SU-DHL-6 (cell line): ENCODE measurements around the gene GPR26.

ENCODE experiments used
- EZH2phosphoT487 ChIP-seq: fragments of 200-600 bp; sonication (generic), shearing (Covaris generic); conservative IDR thresholded peaks from 2 replicates; pipeline ENCODE4 v1.6.1; 2018; ENCODE audit warnings: mild to moderate bottlenecking, antibody characterized with exemption, low read length, moderate library complexity, mixed read lengths
- TF ChIP-seq, protein P1 (sequence below): fragments of 200-600 bp; sonication (generic); IDR thresholded peaks from one replicate; pipeline ENCODE4 v1.5.1; 2017; ENCODE audit warnings: antibody characterized with exemption, mild to moderate bottlenecking, low read length, moderate library complexity; ENCODE audit not compliant: insufficient read depth, poor library complexity, severe bottlenecking

DNA sequence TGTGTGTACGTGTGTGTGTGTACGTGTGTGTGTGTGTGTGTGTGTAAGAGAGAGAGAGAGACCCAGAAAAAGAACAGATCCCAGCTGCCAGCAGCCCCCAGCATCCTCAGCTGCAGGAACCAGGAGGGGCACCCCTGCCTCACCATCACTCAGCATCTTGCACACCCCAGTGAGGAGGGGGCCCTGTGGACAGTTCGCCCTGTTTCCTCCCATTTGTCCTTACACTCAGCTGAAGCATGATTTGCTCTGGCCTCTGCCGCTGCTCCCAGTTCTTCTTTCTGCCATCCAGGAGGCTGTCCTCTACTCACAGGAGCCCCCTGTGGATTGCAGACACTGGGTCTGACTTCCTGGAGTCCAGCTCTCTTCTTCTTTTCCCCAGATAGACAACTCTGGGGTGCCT is 9.7 kb downstream of the GPR26 start:
- TF ChIP-seq, protein P1, sequence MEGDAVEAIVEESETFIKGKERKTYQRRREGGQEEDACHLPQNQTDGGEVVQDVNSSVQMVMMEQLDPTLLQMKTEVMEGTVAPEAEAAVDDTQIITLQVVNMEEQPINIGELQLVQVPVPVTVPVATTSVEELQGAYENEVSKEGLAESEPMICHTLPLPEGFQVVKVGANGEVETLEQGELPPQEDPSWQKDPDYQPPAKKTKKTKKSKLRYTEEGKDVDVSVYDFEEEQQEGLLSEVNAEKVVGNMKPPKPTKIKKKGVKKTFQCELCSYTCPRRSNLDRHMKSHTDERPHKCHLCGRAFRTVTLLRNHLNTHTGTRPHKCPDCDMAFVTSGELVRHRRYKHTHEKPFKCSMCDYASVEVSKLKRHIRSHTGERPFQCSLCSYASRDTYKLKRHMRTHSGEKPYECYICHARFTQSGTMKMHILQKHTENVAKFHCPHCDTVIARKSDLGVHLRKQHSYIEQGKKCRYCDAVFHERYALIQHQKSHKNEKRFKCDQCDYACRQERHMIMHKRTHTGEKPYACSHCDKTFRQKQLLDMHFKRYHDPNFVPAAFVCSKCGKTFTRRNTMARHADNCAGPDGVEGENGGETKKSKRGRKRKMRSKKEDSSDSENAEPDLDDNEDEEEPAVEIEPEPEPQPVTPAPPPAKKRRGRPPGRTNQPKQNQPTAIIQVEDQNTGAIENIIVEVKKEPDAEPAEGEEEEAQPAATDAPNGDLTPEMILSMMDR: no peak
- no peak for TF ChIP-seq EZH2phosphoT487
